Measurements from ENCODE around the gene PI4K2B.

The PI4K2B gene

DNA sequence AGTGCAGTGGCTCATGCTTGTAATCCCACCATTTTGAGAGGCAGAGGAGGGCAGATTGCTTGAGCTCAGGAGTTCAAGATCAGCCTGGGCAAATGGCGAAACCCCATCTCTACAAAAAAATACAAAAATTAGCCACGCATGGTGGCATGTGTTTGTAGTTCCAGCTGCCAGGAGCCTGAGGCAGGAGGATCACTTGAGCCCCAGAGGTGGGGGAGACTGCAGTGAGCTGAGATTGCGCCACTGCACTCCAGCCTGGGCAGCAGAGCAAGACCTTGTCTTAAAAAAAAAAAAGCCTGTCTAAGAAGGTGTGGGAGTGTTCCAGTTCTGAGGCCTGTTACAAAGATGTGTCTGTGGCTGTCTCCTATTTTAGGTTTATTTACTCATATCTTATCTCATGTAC lies 38.0 kb downstream of the PI4K2B start:
- TF ChIP-seq, protein P1, sequence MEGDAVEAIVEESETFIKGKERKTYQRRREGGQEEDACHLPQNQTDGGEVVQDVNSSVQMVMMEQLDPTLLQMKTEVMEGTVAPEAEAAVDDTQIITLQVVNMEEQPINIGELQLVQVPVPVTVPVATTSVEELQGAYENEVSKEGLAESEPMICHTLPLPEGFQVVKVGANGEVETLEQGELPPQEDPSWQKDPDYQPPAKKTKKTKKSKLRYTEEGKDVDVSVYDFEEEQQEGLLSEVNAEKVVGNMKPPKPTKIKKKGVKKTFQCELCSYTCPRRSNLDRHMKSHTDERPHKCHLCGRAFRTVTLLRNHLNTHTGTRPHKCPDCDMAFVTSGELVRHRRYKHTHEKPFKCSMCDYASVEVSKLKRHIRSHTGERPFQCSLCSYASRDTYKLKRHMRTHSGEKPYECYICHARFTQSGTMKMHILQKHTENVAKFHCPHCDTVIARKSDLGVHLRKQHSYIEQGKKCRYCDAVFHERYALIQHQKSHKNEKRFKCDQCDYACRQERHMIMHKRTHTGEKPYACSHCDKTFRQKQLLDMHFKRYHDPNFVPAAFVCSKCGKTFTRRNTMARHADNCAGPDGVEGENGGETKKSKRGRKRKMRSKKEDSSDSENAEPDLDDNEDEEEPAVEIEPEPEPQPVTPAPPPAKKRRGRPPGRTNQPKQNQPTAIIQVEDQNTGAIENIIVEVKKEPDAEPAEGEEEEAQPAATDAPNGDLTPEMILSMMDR (conservative IDR thresholded peaks at IDR 0.05; ENCODE audit: control insufficient read depth, insufficient read depth, low read depth, low read length) = no peak
- H3K4me3 ChIP-seq (ENCODE audit: control insufficient read depth, low read depth, low read length) = no peak overlapping the region
- DNase-seq (ENCODE audit: low read depth) = no peak

GRCh38 chr4:25280210-25280609 lies 46.4 kb downstream of the PI4K2B start:
- TF ChIP-seq, protein P1 (conservative IDR thresholded peaks at IDR 0.05; ENCODE audit: control insufficient read depth, insufficient read depth, low read depth, low read length) = no peak
- no peak for DNase-seq (ENCODE audit: low read depth)

GRCh38 chr4:25283948-25284347 lies 50.1 kb downstream of the PI4K2B start:
- no peak for DNase-seq (ENCODE audit: low read depth)
- no peak overlapping the region for H3K4me3 ChIP-seq (ENCODE audit: control insufficient read depth, low read depth, low read length)
- TF ChIP-seq, protein P1 (conservative IDR thresholded peaks at IDR 0.05; ENCODE audit: control insufficient read depth, insufficient read depth, low read depth, low read length) = no peak

More at GRCh38 chr4:25280210-25280609, 46.4 kb downstream of the PI4K2B start:
- H3K4me3 ChIP-seq (ENCODE audit: control insufficient read depth, low read depth, low read length) = no peak overlapping the region

DNA sequence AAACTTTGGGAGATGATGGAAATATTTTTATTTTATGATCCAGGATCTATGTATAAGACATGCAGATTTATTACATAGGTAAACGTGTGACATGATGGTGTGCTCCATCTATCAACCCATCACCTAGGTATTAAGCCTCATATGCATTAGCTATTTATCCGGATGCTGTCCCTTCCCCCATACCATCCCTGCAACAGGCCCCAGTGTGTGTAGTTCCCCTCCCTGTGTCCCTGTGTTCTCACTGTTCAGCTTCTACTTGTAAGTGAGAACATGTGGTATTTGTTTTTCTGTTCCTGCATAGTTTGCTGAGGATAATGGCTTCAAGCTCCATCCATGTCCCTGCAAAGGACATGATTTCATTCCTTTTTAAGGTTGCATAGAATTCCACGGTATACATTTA lies 50.6 kb downstream of the PI4K2B start:
- H3K4me3 ChIP-seq (ENCODE audit: control insufficient read depth, low read depth, low read length) = no peak overlapping the region
- no peak for DNase-seq (ENCODE audit: low read depth)
- TF ChIP-seq, protein P1 (conservative IDR thresholded peaks at IDR 0.05; ENCODE audit: control insufficient read depth, insufficient read depth, low read depth, low read length) = no peak

- TF ChIP-seq, protein P1 (conservative IDR thresholded peaks at IDR 0.05; ENCODE audit: control insufficient read depth, insufficient read depth, low read depth, low read length) = no peak
- no peak overlapping the region for H3K4me3 ChIP-seq (ENCODE audit: control insufficient read depth, low read depth, low read length)
- DNase-seq (ENCODE audit: low read depth) = no peak
These were observed 56.7 kb downstream of the PI4K2B start for GRCh38 chr4:25290490-25291067.

DNA sequence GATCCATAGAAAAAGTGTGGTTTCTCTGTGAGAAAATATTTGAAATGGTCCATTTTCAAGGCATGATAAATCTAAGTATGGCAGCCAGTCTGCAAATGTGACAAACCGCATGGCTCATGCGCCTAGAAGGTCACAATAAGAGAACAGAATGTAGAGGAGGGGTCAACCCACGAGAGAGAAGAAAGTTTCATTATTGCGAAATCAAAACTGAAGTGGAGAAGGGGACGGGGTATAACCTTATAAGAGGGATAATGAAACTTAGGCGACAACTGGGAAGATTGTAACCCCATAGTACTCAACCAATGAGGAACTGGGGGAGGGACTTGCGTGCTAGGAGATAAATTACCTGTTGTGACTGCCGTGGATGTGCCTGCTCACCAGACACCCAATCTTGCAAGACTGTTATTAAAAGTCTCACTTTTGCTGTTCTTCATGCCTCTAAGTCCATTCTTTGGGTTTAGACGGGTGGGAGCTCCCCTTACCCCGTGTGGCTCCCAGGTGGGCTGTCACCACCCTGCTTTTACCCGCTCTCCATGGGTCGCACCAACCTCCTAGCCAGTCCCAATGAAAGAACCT lies 57.4 kb downstream of the PI4K2B start:
- no peak overlapping the region for H3K4me3 ChIP-seq (ENCODE audit: control insufficient read depth, low read depth, low read length)
- TF ChIP-seq, protein P1 (conservative IDR thresholded peaks at IDR 0.05; ENCODE audit: control insufficient read depth, insufficient read depth, low read depth, low read length) = no peak
- no peak for DNase-seq (ENCODE audit: low read depth)
